A549 (cell line): ENCODE measurements around the gene UBE2E2. TPM values are rescaled to one million over a fixed set of nuclear protein-coding genes. Genes with fewer than 3 reads are reported as not detected.

ENCODE experiments used
- ATAC-seq, 2 experiments: fragments of 200-7000 bp in 1 of 2; fragments of >200 bp in 1 of 2; cut with Nextera tagmentation in 1 of 2; cut with Tn5 transposase in 1 of 2; 3 replicates each; pipeline versions ENCODE4 v1.8.0 to v1.9.1; 2018 to 2020; ENCODE audit warnings: mild to moderate bottlenecking in 1 of 2, moderate library complexity in 1 of 2
- CTCF ChIA-PET: fragments of 300-600 bp; sonication (Branson Sonifier 250); formaldehyde crosslinking; extraction: SDS; loops from one replicate; lab custom pipeline; 2021; ENCODE audit warnings: antibody characterized with exemption, inconsistent platforms; lab: Yijun Ruan, JAX
- POLR2A ChIA-PET: fragments of 350-600 bp; formaldehyde crosslinking; extraction: SDS; loops from one replicate; lab custom pipeline; 2021; ENCODE audit warnings: antibody characterized with exemption, inconsistent platforms; lab: Yijun Ruan, JAX
- DNase-seq, 2 experiments: peaks; one replicate each; pipeline versions ENCODE4 v3.0.0 to v3.0.0-alpha.2; 2011 to 2016; ENCODE audit warnings: low read depth in 1 of 2, low spot score in 1 of 2
- FAIRE-seq: peaks from 2 replicates; lab custom pipeline; 2011; peaks lifted over from hg19 to GRCh38; lab: Jason Lieb, UNC
- H3K27ac ChIP-seq, 2 experiments: fragments of >200 bp; sonication (Bioruptor Twin); formaldehyde crosslinking; 3 replicates each; pipeline ENCODE4 v1.5.1; 2016 to 2017
- H3K4me1 ChIP-seq: fragments of >200 bp; sonication (Bioruptor Twin); formaldehyde crosslinking; 3 replicates; pipeline ENCODE4 v1.6.1; 2016
- H3K4me2 ChIP-seq: fragments of >200 bp; sonication (Bioruptor Twin); formaldehyde crosslinking; 3 replicates; pipeline ENCODE4 v1.6.1; 2016
- H3K4me3 ChIP-seq: fragments of >200 bp; sonication (Bioruptor Twin); formaldehyde crosslinking; 3 replicates; pipeline ENCODE4 v1.5.1; 2016
- H3K9me3 ChIP-seq: fragments of >200 bp; sonication (Bioruptor Twin); formaldehyde crosslinking; 3 replicates; pipeline ENCODE4 v1.6.1; 2016
- CBX2 ChIP-seq: fragments of 200-600 bp; sonication (generic); IDR thresholded peaks from 2 replicates; pipeline ENCODE4 v1.6.1; 2016; ENCODE audit warnings: low read depth, mild to moderate bottlenecking, borderline replicate concordance
- CBX8 ChIP-seq: fragments of 200-600 bp; sonication (generic); IDR thresholded peaks from 2 replicates; pipeline ENCODE4 v1.6.1; 2016
- CEBPB ChIP-seq, 2 experiments: fragments of >200 bp in 1 of 2; sonication (Bioruptor Twin) in 1 of 2; formaldehyde crosslinking in 1 of 2; IDR thresholded peaks; 2 replicates each; pipeline ENCODE4 v1.6.1; 2012 to 2016
- CHD2 ChIP-seq: fragments of 150-350 bp; IDR thresholded peaks from 2 replicates; pipeline ENCODE4 v1.6.1; 2014; ENCODE audit warnings: low read length; ENCODE audit not compliant: partially characterized antibody
- CTCF ChIP-seq: fragments of >200 bp; sonication (Bioruptor Twin); formaldehyde crosslinking; IDR thresholded peaks from 3 replicates; pipeline ENCODE4 v1.5.1; 2016
- EP300 ChIP-seq, 2 experiments: fragments of >200 bp; sonication (Bioruptor Twin); formaldehyde crosslinking; IDR thresholded peaks; 2 replicates in 1 of 2; 3 replicates in 1 of 2; pipeline ENCODE4 v1.6.1; 2016 to 2017
- FOSB ChIP-seq: fragments of 250-450 bp; sonication (Bioruptor Pico); IDR thresholded peaks from 2 replicates; pipeline ENCODE4 v1.5.0; 2020; ENCODE audit warnings: mild to moderate bottlenecking, moderate library complexity
- FOSL2 ChIP-seq, 2 experiments: fragments of 450-650 bp in 1 of 2; fragments of >200 bp in 1 of 2; sonication (Bioruptor Twin) in 1 of 2; formaldehyde crosslinking; IDR thresholded peaks; 2 replicates each; pipeline versions ENCODE4 v1.5.0 to v1.6.1; 2016 to 2020; ENCODE audit warnings: mild to moderate bottlenecking in 1 of 2, moderate library complexity in 1 of 2
- HDAC2 ChIP-seq: fragments of 200-600 bp; sonication (generic); IDR thresholded peaks from 2 replicates; pipeline ENCODE4 v1.6.1; 2016
- HEYL ChIP-seq: fragments of 250-450 bp; sonication (Bioruptor Pico); IDR thresholded peaks from 2 replicates; pipeline ENCODE4 v1.8.0; 2021; ENCODE audit warnings: mild to moderate bottlenecking, moderate library complexity
- HMGXB4 ChIP-seq: fragments of 250-450 bp; sonication (Bioruptor Pico); IDR thresholded peaks from 2 replicates; pipeline ENCODE4 v1.5.0; 2021; ENCODE audit warnings: mild to moderate bottlenecking, moderate library complexity, borderline replicate concordance
- HOXB5 ChIP-seq: fragments of 250-450 bp; sonication (Bioruptor Pico); IDR thresholded peaks from 2 replicates; pipeline ENCODE4 v1.5.0; 2020; ENCODE audit warnings: mild to moderate bottlenecking, moderate library complexity
- MAFK ChIP-seq: fragments of 450-650 bp; IDR thresholded peaks from 2 replicates; pipeline ENCODE4 v1.6.1; 2014; ENCODE audit not compliant: partially characterized antibody
- MYC ChIP-seq: IDR thresholded peaks from 2 replicates; pipeline ENCODE4 v1.6.1; 2012; ENCODE audit warnings: mild to moderate bottlenecking, inconsistent platforms, low read length, improper control_type of control experiment, borderline replicate concordance
- PHF8 ChIP-seq: fragments of 200-600 bp; sonication (generic); IDR thresholded peaks from 2 replicates; pipeline ENCODE4 v1.6.1; 2016; ENCODE audit warnings: low read depth, mild to moderate bottlenecking, antibody characterized with exemption, moderate library complexity, borderline replicate concordance
- POLR2A ChIP-seq: IDR thresholded peaks from 2 replicates; pipeline ENCODE4 v1.6.1; 2012; ENCODE audit warnings: mild to moderate bottlenecking, low read length
- RARB ChIP-seq: fragments of 250-450 bp; sonication (Bioruptor Pico); IDR thresholded peaks from 2 replicates; pipeline ENCODE4 v1.8.0; 2021; ENCODE audit warnings: mild to moderate bottlenecking, moderate library complexity
- RCOR1 ChIP-seq: fragments of 150-350 bp; IDR thresholded peaks from 2 replicates; pipeline ENCODE4 v1.6.1; 2014; ENCODE audit warnings: antibody characterized with exemption, low read length, low read depth
- RNF2 ChIP-seq: fragments of 200-600 bp; sonication (generic); IDR thresholded peaks from 2 replicates; pipeline ENCODE4 v1.6.1; 2016; ENCODE audit warnings: low read depth, mild to moderate bottlenecking, antibody characterized with exemption, moderate library complexity, borderline replicate concordance
- SMC3 ChIP-seq: fragments of >200 bp; sonication (Bioruptor Twin); formaldehyde crosslinking; IDR thresholded peaks from 3 replicates; pipeline ENCODE4 v1.6.1; 2018; ENCODE audit warnings: inconsistent platforms
- SREBF2 ChIP-seq: fragments of 450-650 bp; IDR thresholded peaks from 2 replicates; pipeline ENCODE4 v1.6.1; 2014; ENCODE audit warnings: mild to moderate bottlenecking, moderate library complexity
- ZFP36 ChIP-seq: fragments of 450-650 bp; IDR thresholded peaks from 2 replicates; pipeline ENCODE4 v1.6.1; 2014; ENCODE audit warnings: borderline replicate concordance; ENCODE audit not compliant: partially characterized antibody
- ZSCAN20 ChIP-seq: fragments of 250-450 bp; sonication (Bioruptor Pico); IDR thresholded peaks from 2 replicates; pipeline ENCODE4 v1.8.0; 2022; ENCODE audit warnings: mild to moderate bottlenecking, moderate library complexity
- WGBS: methylation state at CpG from one replicate; pipeline ENCODE4 v1.1.6; 2017; ENCODE audit errors: missing lambda C conversion rate; 5-methylcytosine and 5-hydroxymethylcytosine counted together
- polyA plus RNA-seq, 4 experiments: library from polyadenylated mRNA; depleted of rRNA in 3 of 4; stranded (reverse); fragments of >200 nt; fragmentation: RNase III in 1 of 4; extraction: RNeasy Plus Mini Kit Qiagen cat#74134 plus additional on column Dnase treatment in 1 of 4; gene quantifications; 2 replicates in 3 of 4; 3 replicates in 1 of 4; pipeline ENCODE4 v1.2.3, GENCODE V29; 2011 to 2017
- TF ChIP-seq, protein P1 (sequence below): fragments of >200 bp; sonication (Bioruptor Twin); formaldehyde crosslinking; IDR thresholded peaks from 2 replicates; pipeline ENCODE4 v1.6.1; 2016
- TF ChIP-seq, protein P2 (sequence below): IDR thresholded peaks from 2 replicates; pipeline ENCODE4 v1.6.1; 2012
- TF ChIP-seq, protein P3 (sequence below): IDR thresholded peaks from 2 replicates; pipeline ENCODE4 v1.6.1; 2012

UBE2E2 gene
- polyA plus RNA-seq, 2 of the 4 experiments (the other 2 are of a cell fraction): 28.3 to 56.1 TPM

- POLR2A ChIA-PET: no interaction called here
These were observed 387.5 kb downstream of the UBE2E2 start for GRCh38 chr3:23590424-23591273.

GRCh38 chr3:23591374-23591773 lies 388.2 kb downstream of the UBE2E2 start:
- no peak for FAIRE-seq
- no peak overlapping the region for H3K27ac ChIP-seq
- H3K9me3 ChIP-seq: peaks cover 4% of the 10 kb centered on the region; the same call in 1 of the 3 replicates
- no peak overlapping the region for H3K4me2 ChIP-seq
- H3K4me3 ChIP-seq: no peak overlapping the region
- POLR2A ChIA-PET: no interaction called here
- no peak for DNase-seq
- 76% methylated on average over 2 of the region's 2 CpGs for WGBS
- CTCF ChIA-PET: no interaction called here
- no peak for ATAC-seq
- 0 out of 3 replicates have a peak, but pooled peaks cover 3% of the 10 kb centered on the region for H3K4me1 ChIP-seq
- TF ChIP-seq RNF2: no peak
- TF ChIP-seq, protein P1, sequence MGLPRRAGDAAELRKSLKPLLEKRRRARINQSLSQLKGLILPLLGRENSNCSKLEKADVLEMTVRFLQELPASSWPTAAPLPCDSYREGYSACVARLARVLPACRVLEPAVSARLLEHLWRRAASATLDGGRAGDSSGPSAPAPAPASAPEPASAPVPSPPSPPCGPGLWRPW: no peak
- TF ChIP-seq HOXB5 (CRISPR knock-in tag): no peak
- no peak for TF ChIP-seq HDAC2
- no peak for TF ChIP-seq HMGXB4 (CRISPR knock-in tag)
- TF ChIP-seq CHD2: no peak
- no peak for TF ChIP-seq ZSCAN20 (CRISPR knock-in tag)
- no peak for TF ChIP-seq FOSL2 (IDR thresholded peaks at IDR 0.05)
- no peak for TF ChIP-seq FOSL2 (CRISPR knock-in tag; IDR thresholded peaks at IDR 0.05)
- TF ChIP-seq RCOR1: no peak
- TF ChIP-seq RARB: no peak

More at GRCh38 chr3:23590424-23591273, 387.5 kb downstream of the UBE2E2 start:
- H3K4me1 ChIP-seq: 0 out of 3 replicates have a peak, but pooled peaks cover 3% of the 10 kb centered on the region
- CTCF ChIA-PET: interaction anchor here (0.6 kb wide), 1 partner anchor 389 kb away, joined by 3 read pairs; no protein-coding TSS in a partner anchor
- H3K9me3 ChIP-seq: no peaks in the 10 kb centered on the region
- WGBS: 84% methylated on average over 8 of the region's 8 CpGs
- H3K27ac ChIP-seq: no peak overlapping the region
- FAIRE-seq: no peak
- no peak for DNase-seq
- TF ChIP-seq, protein P2, sequence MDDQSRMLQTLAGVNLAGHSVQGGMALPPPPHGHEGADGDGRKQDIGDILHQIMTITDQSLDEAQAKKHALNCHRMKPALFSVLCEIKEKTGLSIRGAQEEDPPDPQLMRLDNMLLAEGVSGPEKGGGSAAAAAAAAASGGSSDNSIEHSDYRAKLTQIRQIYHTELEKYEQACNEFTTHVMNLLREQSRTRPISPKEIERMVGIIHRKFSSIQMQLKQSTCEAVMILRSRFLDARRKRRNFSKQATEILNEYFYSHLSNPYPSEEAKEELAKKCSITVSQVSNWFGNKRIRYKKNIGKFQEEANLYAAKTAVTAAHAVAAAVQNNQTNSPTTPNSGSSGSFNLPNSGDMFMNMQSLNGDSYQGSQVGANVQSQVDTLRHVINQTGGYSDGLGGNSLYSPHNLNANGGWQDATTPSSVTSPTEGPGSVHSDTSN: no peak
- TF ChIP-seq PHF8: no peak
- TF ChIP-seq, protein P3, sequence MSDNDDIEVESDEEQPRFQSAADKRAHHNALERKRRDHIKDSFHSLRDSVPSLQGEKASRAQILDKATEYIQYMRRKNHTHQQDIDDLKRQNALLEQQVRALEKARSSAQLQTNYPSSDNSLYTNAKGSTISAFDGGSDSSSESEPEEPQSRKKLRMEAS: no peak
- no peak for TF ChIP-seq RARB
- TF ChIP-seq HDAC2: no peak
- TF ChIP-seq SMC3: no peak
- no peak for TF ChIP-seq CEBPB (IDR thresholded peaks at IDR 0.05)
- TF ChIP-seq SREBF2: no peak
- TF ChIP-seq MAFK: no peak
- no peak for TF ChIP-seq CBX8
- TF ChIP-seq POLR2A: no peak
- TF ChIP-seq, protein P1: no peak
- no peak for TF ChIP-seq ZFP36
- no peak for TF ChIP-seq FOSB
- no peak for TF ChIP-seq HMGXB4 (CRISPR knock-in tag)
- no peak for TF ChIP-seq MYC
- no peak for TF ChIP-seq EP300 (IDR thresholded peaks at IDR 0.05)
- TF ChIP-seq CTCF: no peak
- no peak for TF ChIP-seq HEYL (CRISPR knock-in tag)
- no peak for TF ChIP-seq CBX2
- no peak for ATAC-seq
- no peak overlapping the region for H3K4me3 ChIP-seq
- H3K4me2 ChIP-seq: no peak overlapping the region
